IPS-20b (cell line): ENCODE measurements around the gene LHX5.

Experiments used
- H3K27ac ChIP-seq: one replicate; pipeline ENCODE4 v1.5.1; 2013; ENCODE audit warnings: low read length
- H3K27me3 ChIP-seq: 2 replicates; pipeline ENCODE4 v1.6.1; 2013; ENCODE audit warnings: mild to moderate bottlenecking, low read length, inconsistent platforms; ENCODE audit not compliant: insufficient read depth
- H3K36me3 ChIP-seq: 2 replicates; pipeline ENCODE4 v1.6.1; 2013; ENCODE audit warnings: low read depth, mild to moderate bottlenecking, inconsistent platforms, low read length, moderate library complexity; ENCODE audit not compliant: insufficient read depth
- H3K4me1 ChIP-seq: 2 replicates; pipeline ENCODE4 v1.6.1; 2013; ENCODE audit warnings: mild to moderate bottlenecking, control low read depth, inconsistent platforms, low read length, moderate library complexity; ENCODE audit not compliant: insufficient read depth
- H3K4me3 ChIP-seq: 2 replicates; pipeline ENCODE4 v1.5.1; 2013; ENCODE audit warnings: mild to moderate bottlenecking, low read length, inconsistent platforms
- H3K9ac ChIP-seq: 2 replicates; pipeline ENCODE4 v1.6.1; 2013; ENCODE audit warnings: low read depth, mild to moderate bottlenecking, inconsistent platforms, low read length, moderate library complexity
- H3K9me3 ChIP-seq: 2 replicates; pipeline ENCODE4 v1.6.1; 2013; ENCODE audit warnings: mild to moderate bottlenecking, low read depth, low read length, inconsistent platforms; ENCODE audit not compliant: insufficient read depth

Gene LHX5

GRCh38 chr12:113448873-113449272 lies 22.8 kb downstream of the LHX5 start:
- Histone ChIP-seq H3K27ac (no peak overlapping the region), H3K36me3 (no peaks in the 10 kb centered on the region), H3K9me3 (no peaks in the 10 kb centered on the region), H3K4me3 (no peak overlapping the region), H3K4me1 (no peaks in the 10 kb centered on the region), H3K27me3 (no peaks in the 10 kb centered on the region), H3K9ac (no peak overlapping the region)

- Histone ChIP-seq H3K27me3 (no peaks in the 10 kb centered on the region), H3K9me3 (no peaks in the 10 kb centered on the region), H3K9ac (no peak overlapping the region), H3K36me3 (no peaks in the 10 kb centered on the region), H3K4me3 (no peak overlapping the region), H3K27ac (no peak overlapping the region), H3K4me1 (no peaks in the 10 kb centered on the region)
Measured at GRCh38 chr12:113445544-113446171, 26.0 kb downstream of the LHX5 start.

- Histone ChIP-seq H3K4me3 (no peak overlapping the region), H3K27ac (no peak overlapping the region), H3K4me1 (no peaks in the 10 kb centered on the region), H3K9ac (no peak overlapping the region), H3K27me3 (no peaks in the 10 kb centered on the region; the same call in none of the 2 replicates), H3K36me3 (no peaks in the 10 kb centered on the region), H3K9me3 (no peaks in the 10 kb centered on the region)
Measured at GRCh38 chr12:113443030-113443539, 28.6 kb downstream of the LHX5 start.

- no peak overlapping the region for H3K9ac ChIP-seq
- H3K4me3 ChIP-seq: no peak overlapping the region
- no peak overlapping the region for H3K27ac ChIP-seq
- H3K27me3 ChIP-seq: no peaks in the 10 kb centered on the region; the same call in none of the 2 replicates
- H3K9me3 ChIP-seq: no peaks in the 10 kb centered on the region
- no peaks in the 10 kb centered on the region for H3K36me3 ChIP-seq
- H3K4me1 ChIP-seq: no peaks in the 10 kb centered on the region
Measured at GRCh38 chr12:113440947-113441782, 30.5 kb downstream of the LHX5 start.

GRCh38 chr12:113440336-113440735 lies 31.3 kb downstream of the LHX5 start:
- Histone ChIP-seq H3K9ac (no peak overlapping the region), H3K36me3 (no peaks in the 10 kb centered on the region), H3K4me1 (no peaks in the 10 kb centered on the region), H3K27ac (no peak overlapping the region), H3K27me3 (no peaks in the 10 kb centered on the region; the same call in none of the 2 replicates), H3K9me3 (no peaks in the 10 kb centered on the region), H3K4me3 (no peak overlapping the region)

GRCh38 chr12:113439606-113440030 lies 32.1 kb downstream of the LHX5 start:
- Histone ChIP-seq H3K9ac (no peak overlapping the region), H3K9me3 (no peaks in the 10 kb centered on the region), H3K4me1 (no peaks in the 10 kb centered on the region), H3K27me3 (no peaks in the 10 kb centered on the region; the same call in none of the 2 replicates), H3K4me3 (no peak overlapping the region), H3K36me3 (no peaks in the 10 kb centered on the region), H3K27ac (no peak overlapping the region)

GRCh38 chr12:113439301-113439597 lies 32.4 kb downstream of the LHX5 start:
- H3K27me3 ChIP-seq: no peaks in the 10 kb centered on the region; the same call in none of the 2 replicates
- H3K9me3 ChIP-seq: no peaks in the 10 kb centered on the region
- no peaks in the 10 kb centered on the region for H3K4me1 ChIP-seq

GRCh38 chr12:113438523-113439300 lies 33.0 kb downstream of the LHX5 start:
- Histone ChIP-seq H3K36me3 (no peaks in the 10 kb centered on the region), H3K4me3 (no peak overlapping the region), H3K9me3 (no peaks in the 10 kb centered on the region), H3K4me1 (no peaks in the 10 kb centered on the region), H3K27ac (no peak overlapping the region), H3K27me3 (no peaks in the 10 kb centered on the region; the same call in none of the 2 replicates), H3K9ac (no peak overlapping the region)

More at GRCh38 chr12:113439301-113439597, 32.4 kb downstream of the LHX5 start:
- H3K27ac ChIP-seq: no peak overlapping the region
- no peaks in the 10 kb centered on the region for H3K36me3 ChIP-seq
- H3K9ac ChIP-seq: no peak overlapping the region
- no peak overlapping the region for H3K4me3 ChIP-seq

GRCh38 chr12:113437729-113438100 lies 34.0 kb downstream of the LHX5 start:
- H3K4me1 ChIP-seq: no peaks in the 10 kb centered on the region
- no peaks in the 10 kb centered on the region for H3K36me3 ChIP-seq
- no peaks in the 10 kb centered on the region; the same call in none of the 2 replicates for H3K27me3 ChIP-seq
- H3K4me3 ChIP-seq: no peak overlapping the region
- H3K9me3 ChIP-seq: no peaks in the 10 kb centered on the region
- H3K27ac ChIP-seq: no peak overlapping the region
- H3K9ac ChIP-seq: no peak overlapping the region

GRCh38 chr12:113436993-113437728 lies 34.5 kb downstream of the LHX5 start:
- Histone ChIP-seq H3K9ac (no peak overlapping the region), H3K4me1 (no peaks in the 10 kb centered on the region), H3K4me3 (no peak overlapping the region), H3K36me3 (no peaks in the 10 kb centered on the region), H3K9me3 (no peaks in the 10 kb centered on the region), H3K27ac (no peak overlapping the region), H3K27me3 (no peaks in the 10 kb centered on the region; the same call in none of the 2 replicates)

- Histone ChIP-seq H3K9me3 (no peaks in the 10 kb centered on the region), H3K4me3 (no peak overlapping the region), H3K27me3 (no peaks in the 10 kb centered on the region; the same call in none of the 2 replicates), H3K27ac (no peak overlapping the region), H3K9ac (no peak overlapping the region), H3K36me3 (no peaks in the 10 kb centered on the region), H3K4me1 (no peaks in the 10 kb centered on the region)
Measured at GRCh38 chr12:113436586-113436985, 35.1 kb downstream of the LHX5 start.
